ENCODE measurements around the gene RUFY3. TPM values are rescaled to one million over a fixed set of nuclear protein-coding genes. Genes with fewer than 3 reads are reported as not detected.

RUFY3 gene
- total and polyA plus RNA-seq, 2 of the 13 experiments (the other 11 are each of a cell fraction or from before 2014, with no cell fraction given), result 17.9 to 25.3 TPM

GRCh38 chr4:70687821-70688794, 33.7 kb upstream of the RUFY3 start, which contains the start of gene UTP3 (continued):
- TF ChIP-seq ZNF687 (CRISPR knock-in tag; IDR thresholded peaks at IDR 0.05) (peak; percentile 92), CBX1 (IDR thresholded peaks at IDR 0.05; ENCODE audit: low read depth) (peak; percentile 94), SMAD9 (CRISPR knock-in tag; IDR thresholded peaks at IDR 0.05) (no peak), TIGD3 (CRISPR knock-in tag; IDR thresholded peaks at IDR 0.05; ENCODE audit: borderline replicate concordance) (no peak), UBTF (CRISPR knock-in tag; IDR thresholded peaks at IDR 0.05) (peak; percentile 96), ZNF615 (CRISPR knock-in tag; IDR thresholded peaks at IDR 0.05; ENCODE audit: borderline replicate concordance) (peak; percentile 84; the same call in 1 of the 2 replicates), RFX3 (CRISPR knock-in tag; IDR thresholded peaks at IDR 0.05) (peak; percentile 39; the same call in 1 of the 2 replicates), NR2F1 (CRISPR knock-in tag; IDR thresholded peaks at IDR 0.05) (peak in 1 of 2 experiments; percentile 52; a peak in 3 of 4 replicates), POGK (CRISPR knock-in tag; conservative IDR thresholded peaks at IDR 0.05) (peak; percentile 83), POLR2AphosphoS5 (IDR thresholded peaks at IDR 0.05; ENCODE audit: low read depth, low read length) (peak; percentile 86), ZNF260 (CRISPR knock-in tag; IDR thresholded peaks at IDR 0.05; ENCODE audit: borderline replicate concordance, low read depth) (no peak), PAXIP1 (CRISPR knock-in tag; conservative IDR thresholded peaks at IDR 0.05) (peak; percentile 69; the same call in 1 of the 2 replicates), HNRNPL (IDR thresholded peaks at IDR 0.05; ENCODE audit: low read depth, low read length) (0 out of 2 replicates have a peak, but pooled peaks have one; percentile 54)
